ENCODE results near the gene EMC8. TPM values are rescaled to one million over a fixed set of nuclear protein-coding genes. Genes with fewer than 3 reads are reported as not detected.

Gene EMC8
- total RNA-seq, 1 donor from 2014 or later: 35.5 TPM

- TF ChIP-seq, protein P1, sequence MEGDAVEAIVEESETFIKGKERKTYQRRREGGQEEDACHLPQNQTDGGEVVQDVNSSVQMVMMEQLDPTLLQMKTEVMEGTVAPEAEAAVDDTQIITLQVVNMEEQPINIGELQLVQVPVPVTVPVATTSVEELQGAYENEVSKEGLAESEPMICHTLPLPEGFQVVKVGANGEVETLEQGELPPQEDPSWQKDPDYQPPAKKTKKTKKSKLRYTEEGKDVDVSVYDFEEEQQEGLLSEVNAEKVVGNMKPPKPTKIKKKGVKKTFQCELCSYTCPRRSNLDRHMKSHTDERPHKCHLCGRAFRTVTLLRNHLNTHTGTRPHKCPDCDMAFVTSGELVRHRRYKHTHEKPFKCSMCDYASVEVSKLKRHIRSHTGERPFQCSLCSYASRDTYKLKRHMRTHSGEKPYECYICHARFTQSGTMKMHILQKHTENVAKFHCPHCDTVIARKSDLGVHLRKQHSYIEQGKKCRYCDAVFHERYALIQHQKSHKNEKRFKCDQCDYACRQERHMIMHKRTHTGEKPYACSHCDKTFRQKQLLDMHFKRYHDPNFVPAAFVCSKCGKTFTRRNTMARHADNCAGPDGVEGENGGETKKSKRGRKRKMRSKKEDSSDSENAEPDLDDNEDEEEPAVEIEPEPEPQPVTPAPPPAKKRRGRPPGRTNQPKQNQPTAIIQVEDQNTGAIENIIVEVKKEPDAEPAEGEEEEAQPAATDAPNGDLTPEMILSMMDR (IDR thresholded peaks at IDR 0.05): no peak
- no peak overlapping the region for H3K27ac Mint-ChIP-seq (ENCODE audit: unreplicated experiment)
- peaks cover 41% of the 10 kb centered on the region for H3K36me3 Mint-ChIP-seq (ENCODE audit: unreplicated experiment)
Observed at GRCh38 chr16:85781156-85781555, 18.2 kb downstream of the EMC8 start.

DNA sequence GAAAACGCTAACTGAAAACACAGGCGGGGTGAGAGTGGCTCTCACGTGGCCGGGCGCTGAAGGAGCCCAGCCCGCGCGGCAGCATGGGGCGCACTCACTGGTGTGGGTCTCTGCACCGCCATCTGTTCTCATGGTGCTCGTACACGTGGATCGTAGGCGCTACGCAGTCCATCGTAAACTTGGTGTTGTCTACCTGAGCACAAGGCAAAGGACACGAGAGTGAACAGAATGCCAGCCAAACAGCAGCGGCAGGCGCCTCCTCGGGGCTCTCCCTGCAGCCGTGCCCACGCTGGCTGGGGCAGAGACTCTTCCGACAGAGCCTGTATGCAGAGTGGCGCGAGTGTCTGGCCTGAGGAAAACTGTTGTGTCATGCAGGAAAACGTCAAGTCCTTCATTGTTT is 19.1 kb downstream of the EMC8 start:
- H3K27me3 Mint-ChIP-seq (ENCODE audit: unreplicated experiment): no peaks in the 10 kb centered on the region

More at GRCh38 chr16:85781156-85781555, 18.2 kb downstream of the EMC8 start:
- no peaks in the 10 kb centered on the region for H3K27me3 Mint-ChIP-seq (ENCODE audit: unreplicated experiment)
- H3K9me3 Mint-ChIP-seq (ENCODE audit: unreplicated experiment): no peaks in the 10 kb centered on the region
- no peak overlapping the region for H3K4me3 Mint-ChIP-seq (ENCODE audit: unreplicated experiment)
- DNase-seq (ENCODE audit: extremely low spot score, unreplicated experiment): no peak
- H3K4me1 Mint-ChIP-seq (ENCODE audit: unreplicated experiment): peaks cover 4% of the 10 kb centered on the region

GRCh38 chr16:85778873-85779272 is 20.5 kb downstream of the EMC8 start:
- peaks cover 33% of the 10 kb centered on the region for H3K36me3 Mint-ChIP-seq (ENCODE audit: unreplicated experiment)
- no peak overlapping the region for H3K27ac Mint-ChIP-seq (ENCODE audit: unreplicated experiment)
- H3K4me3 Mint-ChIP-seq (ENCODE audit: unreplicated experiment): no peak overlapping the region
- DNase-seq (ENCODE audit: extremely low spot score, unreplicated experiment): no peak
- H3K27me3 Mint-ChIP-seq (ENCODE audit: unreplicated experiment): no peaks in the 10 kb centered on the region
- H3K4me1 Mint-ChIP-seq (ENCODE audit: unreplicated experiment): peaks cover 4% of the 10 kb centered on the region
- TF ChIP-seq, protein P1 (IDR thresholded peaks at IDR 0.05): no peak
- H3K9me3 Mint-ChIP-seq (ENCODE audit: unreplicated experiment): no peaks in the 10 kb centered on the region

More for the DNA sequence above, 19.1 kb downstream of the EMC8 start:
- H3K9me3 Mint-ChIP-seq (ENCODE audit: unreplicated experiment): no peaks in the 10 kb centered on the region
- H3K4me1 Mint-ChIP-seq (ENCODE audit: unreplicated experiment): peaks cover 4% of the 10 kb centered on the region
- H3K4me3 Mint-ChIP-seq (ENCODE audit: unreplicated experiment): no peak overlapping the region
- no peak overlapping the region for H3K27ac Mint-ChIP-seq (ENCODE audit: unreplicated experiment)
- H3K36me3 Mint-ChIP-seq (ENCODE audit: unreplicated experiment): peaks cover 33% of the 10 kb centered on the region
- no peak for DNase-seq (ENCODE audit: extremely low spot score, unreplicated experiment)
- TF ChIP-seq, protein P1 (IDR thresholded peaks at IDR 0.05): no peak

GRCh38 chr16:85777583-85778310 is 21.6 kb downstream of the EMC8 start:
- no peaks in the 10 kb centered on the region for H3K27me3 Mint-ChIP-seq (ENCODE audit: unreplicated experiment)
- H3K9me3 Mint-ChIP-seq (ENCODE audit: unreplicated experiment): no peaks in the 10 kb centered on the region
- TF ChIP-seq, protein P1 (IDR thresholded peaks at IDR 0.05): no peak
- DNase-seq (ENCODE audit: extremely low spot score, unreplicated experiment): no peak
- peaks cover 4% of the 10 kb centered on the region for H3K4me1 Mint-ChIP-seq (ENCODE audit: unreplicated experiment)
- H3K4me3 Mint-ChIP-seq (ENCODE audit: unreplicated experiment): no peak overlapping the region
- H3K36me3 Mint-ChIP-seq (ENCODE audit: unreplicated experiment): peaks cover 31% of the 10 kb centered on the region
- no peak overlapping the region for H3K27ac Mint-ChIP-seq (ENCODE audit: unreplicated experiment)

DNA sequence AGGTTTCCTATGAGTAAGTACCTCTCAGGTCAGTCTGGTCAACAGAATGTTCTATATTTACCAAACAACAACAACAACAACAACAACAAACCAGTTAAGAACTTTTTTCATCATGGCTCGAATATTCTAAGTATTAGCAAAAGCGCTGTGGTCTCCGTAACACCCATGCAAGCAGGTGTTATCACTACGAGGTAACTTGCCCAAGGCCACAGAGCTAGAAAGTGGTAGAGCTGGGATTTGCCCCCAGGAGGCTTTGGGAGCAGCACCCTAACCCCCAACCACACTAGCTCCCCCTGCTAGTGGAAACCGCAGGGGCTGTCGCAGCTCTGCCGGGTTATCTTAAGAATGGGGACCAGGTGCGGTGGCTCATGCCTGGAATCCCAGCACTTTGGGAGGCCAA is 24.5 kb downstream of the EMC8 start:
- no peak overlapping the region for H3K4me3 Mint-ChIP-seq (ENCODE audit: unreplicated experiment)
- no peak overlapping the region for H3K27ac Mint-ChIP-seq (ENCODE audit: unreplicated experiment)
- TF ChIP-seq, protein P1 (IDR thresholded peaks at IDR 0.05): no peak

More for the DNA sequence above, 24.5 kb downstream of the EMC8 start:
- Mint-ChIP-seq H3K4me1 (ENCODE audit: unreplicated experiment) (peaks cover 2% of the 10 kb centered on the region), H3K9me3 (ENCODE audit: unreplicated experiment) (no peaks in the 10 kb centered on the region), H3K27me3 (ENCODE audit: unreplicated experiment) (no peaks in the 10 kb centered on the region), H3K36me3 (ENCODE audit: unreplicated experiment) (peaks cover 19% of the 10 kb centered on the region)
- no peak for DNase-seq (ENCODE audit: extremely low spot score, unreplicated experiment)

Measured in osteocyte (in vitro differentiated cells).